GM12872 (cell line): ENCODE measurements around the gene AQP6.
A peak's percentile ranks its signal among the peaks of the same experiment; 100 is the strongest.

Source experiments
- TF ChIP-seq, protein P1 (sequence below): IDR thresholded peaks from 3 replicates; pipeline ENCODE4 v1.5.1; 2011; ENCODE audit warnings: low read depth, mild to moderate bottlenecking, low read length, moderate library complexity; ENCODE audit not compliant: insufficient read depth

The AQP6 gene

DNA sequence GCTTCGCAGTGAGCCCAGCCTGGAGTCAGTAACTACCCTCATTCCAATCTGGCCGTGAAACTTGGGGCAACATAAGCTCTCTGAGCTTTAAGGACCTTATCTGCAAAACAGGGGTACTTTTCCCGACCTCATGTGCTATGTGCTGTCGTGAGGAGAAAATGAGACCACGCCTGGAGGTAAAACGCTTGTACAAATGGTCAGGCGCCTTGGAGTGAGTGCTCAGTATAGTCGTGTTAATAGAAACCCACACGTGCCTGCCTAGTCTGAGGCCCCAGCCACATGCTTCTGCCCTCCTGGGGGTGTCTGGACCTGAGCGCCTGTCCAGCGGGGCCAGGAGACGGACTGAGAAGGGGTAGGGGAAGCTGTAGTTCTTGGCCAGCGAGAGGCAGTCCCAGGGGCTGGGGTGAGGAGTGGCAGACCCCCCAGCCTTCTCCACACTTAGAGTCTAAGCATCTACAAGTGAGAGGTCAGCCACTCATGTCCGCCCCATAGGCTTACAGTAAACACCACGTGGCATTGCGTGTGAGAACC, 6.2 kb upstream of the AQP6 start:
- TF ChIP-seq, protein P1, sequence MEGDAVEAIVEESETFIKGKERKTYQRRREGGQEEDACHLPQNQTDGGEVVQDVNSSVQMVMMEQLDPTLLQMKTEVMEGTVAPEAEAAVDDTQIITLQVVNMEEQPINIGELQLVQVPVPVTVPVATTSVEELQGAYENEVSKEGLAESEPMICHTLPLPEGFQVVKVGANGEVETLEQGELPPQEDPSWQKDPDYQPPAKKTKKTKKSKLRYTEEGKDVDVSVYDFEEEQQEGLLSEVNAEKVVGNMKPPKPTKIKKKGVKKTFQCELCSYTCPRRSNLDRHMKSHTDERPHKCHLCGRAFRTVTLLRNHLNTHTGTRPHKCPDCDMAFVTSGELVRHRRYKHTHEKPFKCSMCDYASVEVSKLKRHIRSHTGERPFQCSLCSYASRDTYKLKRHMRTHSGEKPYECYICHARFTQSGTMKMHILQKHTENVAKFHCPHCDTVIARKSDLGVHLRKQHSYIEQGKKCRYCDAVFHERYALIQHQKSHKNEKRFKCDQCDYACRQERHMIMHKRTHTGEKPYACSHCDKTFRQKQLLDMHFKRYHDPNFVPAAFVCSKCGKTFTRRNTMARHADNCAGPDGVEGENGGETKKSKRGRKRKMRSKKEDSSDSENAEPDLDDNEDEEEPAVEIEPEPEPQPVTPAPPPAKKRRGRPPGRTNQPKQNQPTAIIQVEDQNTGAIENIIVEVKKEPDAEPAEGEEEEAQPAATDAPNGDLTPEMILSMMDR = no peak

GRCh38 chr12:49967042-49967776, 5.5 kb upstream of the AQP6 start:
- TF ChIP-seq, protein P1 = peak; percentile 90

DNA sequence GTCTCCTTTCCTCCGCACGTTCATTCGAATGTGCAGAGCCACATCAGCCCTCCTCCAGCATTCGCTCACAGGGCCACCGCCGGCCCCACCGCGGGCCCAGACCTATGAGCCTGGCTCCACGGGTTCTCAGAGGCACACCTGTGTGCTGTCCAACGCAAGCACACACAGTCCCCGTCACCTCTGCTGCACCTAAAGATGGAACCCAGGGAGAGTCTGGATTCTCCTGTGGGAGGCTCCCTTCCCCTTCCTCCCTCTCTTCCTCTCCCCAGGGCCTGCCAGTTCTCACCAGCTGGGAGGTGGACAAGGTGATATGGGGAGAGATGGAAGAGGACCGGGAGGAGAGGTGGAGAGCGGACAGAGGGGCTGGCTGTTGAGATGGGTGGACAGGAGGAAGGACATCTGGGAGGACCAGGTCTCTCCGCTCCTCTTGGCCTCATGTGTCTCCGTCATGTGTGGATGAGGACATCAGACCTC, 4.9 kb upstream of the AQP6 start:
- TF ChIP-seq, protein P1 = no peak

DNA sequence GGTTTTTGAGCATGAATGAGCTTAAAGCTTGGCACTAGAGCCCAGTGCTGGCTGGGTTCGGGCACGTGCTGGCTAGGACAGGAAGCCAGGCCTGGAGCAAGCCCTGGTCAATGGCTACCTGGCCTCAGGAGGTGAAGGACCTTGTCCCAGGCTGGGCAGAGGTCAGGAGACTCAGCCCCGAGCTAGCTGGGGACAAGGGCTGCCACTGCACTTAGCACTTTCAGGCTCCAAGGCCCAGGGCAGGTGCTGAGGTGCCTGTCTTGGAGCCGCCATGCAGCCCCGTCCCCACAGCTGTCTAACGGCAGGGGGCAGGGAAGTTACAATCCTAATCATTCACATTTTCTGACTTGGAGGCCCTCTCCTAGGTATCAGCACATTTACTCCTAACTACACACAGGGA, 4.3 kb upstream of the AQP6 start:
- TF ChIP-seq, protein P1 = no peak

- TF ChIP-seq, protein P1 = no peak
Measured at GRCh38 chr12:49969027-49969426, 3.7 kb upstream of the AQP6 start.

DNA sequence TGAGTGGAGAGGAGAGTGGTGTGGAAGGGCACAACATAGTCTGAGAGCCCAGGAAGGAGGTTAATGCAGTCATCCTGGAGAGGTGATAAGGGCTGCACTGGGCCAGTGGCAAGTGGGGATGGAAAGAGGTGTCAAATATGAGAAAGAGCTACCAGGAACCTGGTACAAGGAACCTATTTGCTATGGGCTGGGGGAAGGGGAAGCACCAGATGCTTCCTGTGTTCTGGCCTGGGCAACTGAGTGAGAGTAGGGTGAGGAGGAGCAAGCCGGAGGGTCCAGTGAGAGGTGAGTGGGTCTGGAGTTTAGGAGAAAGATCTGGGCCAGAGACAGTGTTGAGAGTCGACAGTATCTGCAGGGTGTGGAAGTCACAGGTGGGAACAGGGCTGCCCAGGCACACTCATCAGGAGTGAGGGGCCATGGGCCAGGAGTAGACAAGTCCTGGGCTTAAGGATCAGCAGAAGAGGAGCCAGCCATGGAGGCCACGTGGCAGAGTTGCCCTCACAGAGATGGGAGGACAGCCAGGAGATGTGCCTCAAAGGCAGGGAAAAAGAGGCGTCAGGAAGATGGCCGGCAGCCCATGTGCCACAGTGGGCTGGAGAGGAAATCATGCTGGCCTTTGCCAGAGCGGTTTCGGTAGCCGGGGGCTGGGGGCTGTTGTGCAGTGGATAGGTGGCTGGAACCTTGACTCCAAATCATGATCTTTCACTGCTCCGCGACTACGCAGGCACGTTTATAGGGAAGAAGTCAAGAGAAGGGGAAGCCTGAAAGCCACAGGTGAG, 2.9 kb upstream of the AQP6 start:
- TF ChIP-seq, protein P1 = no peak

GRCh38 chr12:49970658-49971057, 2.1 kb upstream of the AQP6 start:
- TF ChIP-seq, protein P1 = no peak
